Measurements from ENCODE around the gene PSMB5. TPM values are rescaled to one million over a fixed set of nuclear protein-coding genes. Genes with fewer than 3 reads are reported as not detected.

Gene PSMB5
- polyA plus RNA-seq, 1 experiment = 282 TPM

DNA sequence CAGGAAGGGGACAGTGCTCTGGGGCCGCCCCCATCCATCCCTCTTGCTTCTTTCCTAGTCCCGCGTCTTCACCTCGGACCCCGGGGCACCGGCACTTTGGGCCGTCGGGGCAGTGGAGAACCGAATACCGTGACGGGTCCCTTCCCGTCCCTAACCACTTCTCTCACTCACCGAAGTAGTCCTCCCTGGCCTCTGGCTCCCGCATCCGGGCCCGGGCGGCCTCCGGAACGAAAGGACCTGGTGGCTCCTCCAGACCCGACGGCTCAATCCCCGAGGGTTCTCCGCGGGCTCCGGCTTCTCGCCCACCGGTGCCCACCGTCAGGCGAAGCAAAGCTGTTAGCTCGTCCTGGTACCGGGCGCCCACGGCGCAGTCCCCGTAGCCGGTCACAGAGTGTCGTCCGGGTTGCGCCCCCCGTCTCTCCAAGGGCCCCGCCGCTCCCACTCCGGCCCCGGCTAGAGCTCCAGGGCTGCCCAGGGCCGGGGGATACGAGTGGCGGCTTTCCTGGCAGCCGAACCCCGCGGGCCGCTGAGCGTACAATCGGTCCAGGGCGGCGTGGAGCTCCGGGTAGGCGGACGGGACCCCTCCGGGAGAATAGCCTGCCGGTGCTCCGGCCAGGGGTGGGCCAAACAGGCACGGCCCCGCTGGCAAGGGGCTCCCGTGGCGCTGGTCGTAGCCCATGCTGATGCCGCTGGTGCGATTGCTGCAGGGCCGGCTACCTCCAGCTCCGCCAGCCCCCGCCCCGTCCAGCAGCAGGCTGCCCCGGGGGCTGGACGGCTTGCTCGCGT lies 53.4 kb downstream of the PSMB5 start:
- Histone ChIP-seq H3K27me3 (ENCODE audit: control insufficient read depth, insufficient read depth, low read length) (no peaks in the 10 kb centered on the region), H3K27ac (ENCODE audit: low read depth, low read length) (peak overlapping the region; percentile 77), H3K4me3 (ENCODE audit: low read depth, low read length) (peak overlapping the region; percentile 92), H3K9me3 (ENCODE audit: control insufficient read depth, insufficient read depth, low read length) (peaks cover 6% of the 10 kb centered on the region; the same call in 1 of the 2 replicates)
- TF ChIP-seq, protein P1, sequence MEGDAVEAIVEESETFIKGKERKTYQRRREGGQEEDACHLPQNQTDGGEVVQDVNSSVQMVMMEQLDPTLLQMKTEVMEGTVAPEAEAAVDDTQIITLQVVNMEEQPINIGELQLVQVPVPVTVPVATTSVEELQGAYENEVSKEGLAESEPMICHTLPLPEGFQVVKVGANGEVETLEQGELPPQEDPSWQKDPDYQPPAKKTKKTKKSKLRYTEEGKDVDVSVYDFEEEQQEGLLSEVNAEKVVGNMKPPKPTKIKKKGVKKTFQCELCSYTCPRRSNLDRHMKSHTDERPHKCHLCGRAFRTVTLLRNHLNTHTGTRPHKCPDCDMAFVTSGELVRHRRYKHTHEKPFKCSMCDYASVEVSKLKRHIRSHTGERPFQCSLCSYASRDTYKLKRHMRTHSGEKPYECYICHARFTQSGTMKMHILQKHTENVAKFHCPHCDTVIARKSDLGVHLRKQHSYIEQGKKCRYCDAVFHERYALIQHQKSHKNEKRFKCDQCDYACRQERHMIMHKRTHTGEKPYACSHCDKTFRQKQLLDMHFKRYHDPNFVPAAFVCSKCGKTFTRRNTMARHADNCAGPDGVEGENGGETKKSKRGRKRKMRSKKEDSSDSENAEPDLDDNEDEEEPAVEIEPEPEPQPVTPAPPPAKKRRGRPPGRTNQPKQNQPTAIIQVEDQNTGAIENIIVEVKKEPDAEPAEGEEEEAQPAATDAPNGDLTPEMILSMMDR (IDR thresholded peaks at IDR 0.05; ENCODE audit: low read depth, low read length) = no peak
- ChIA-PET CTCF (interaction anchor here (1.0 to 8.7 kb wide), 7 partner anchors 7 to 425 kb away, joined by 5 to 181 read pairs (median 8); partner anchors contain the start of gene CDH24), POLR2A (interaction anchor here (0.6 to 2.5 kb wide), 9 partner anchors 16 to 471 kb away, joined by 3 to 10 read pairs (median 3); partner anchors contain the start of genes ACIN1, C14orf119 and PRMT5)
- no peak for DNase-seq (ENCODE audit: low read depth, low spot score)

DNA sequence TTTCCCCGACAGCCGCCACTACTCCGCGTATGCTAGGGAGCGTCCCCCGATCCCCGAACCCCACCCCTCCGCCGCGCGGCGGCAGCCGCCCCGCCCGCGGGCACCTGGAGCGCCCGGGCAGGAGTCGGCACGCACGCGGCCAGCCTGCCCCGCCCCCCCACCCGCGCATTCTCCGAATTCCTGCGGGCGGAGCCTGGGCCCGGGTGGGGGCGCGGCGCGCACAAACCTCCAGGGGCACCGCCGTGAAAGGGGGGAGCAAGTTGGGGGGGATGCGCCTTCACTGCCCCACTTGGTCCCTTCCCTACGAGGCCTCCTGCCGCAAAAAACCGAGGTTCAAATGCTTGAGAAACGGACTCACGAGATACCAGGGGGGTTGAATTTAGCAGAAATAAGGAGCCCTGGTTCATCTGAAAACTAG lies 54.0 kb downstream of the PSMB5 start:
- Histone ChIP-seq H3K27ac (ENCODE audit: low read depth, low read length) (peak overlapping the region; percentile 77), H3K4me3 (ENCODE audit: low read depth, low read length) (peak overlapping the region; percentile 92), H3K9me3 (ENCODE audit: control insufficient read depth, insufficient read depth, low read length) (peaks cover 6% of the 10 kb centered on the region; the same call in 1 of the 2 replicates), H3K27me3 (ENCODE audit: control insufficient read depth, insufficient read depth, low read length) (no peaks in the 10 kb centered on the region)
- ChIA-PET POLR2A (interaction anchor here (0.7 to 2.2 kb wide), 2 partner anchors 50 to 157 kb away, joined by 3 to 10 read pairs; no protein-coding TSS in a partner anchor), CTCF (interaction anchor here (1.6 to 8.7 kb wide), 3 partner anchors 50 to 424 kb away, joined by 5 to 73 read pairs (median 8); no protein-coding TSS in a partner anchor)
- DNase-seq (ENCODE audit: low read depth, low spot score) = no peak
- TF ChIP-seq, protein P1 (IDR thresholded peaks at IDR 0.05; ENCODE audit: low read depth, low read length) = no peak

DNA sequence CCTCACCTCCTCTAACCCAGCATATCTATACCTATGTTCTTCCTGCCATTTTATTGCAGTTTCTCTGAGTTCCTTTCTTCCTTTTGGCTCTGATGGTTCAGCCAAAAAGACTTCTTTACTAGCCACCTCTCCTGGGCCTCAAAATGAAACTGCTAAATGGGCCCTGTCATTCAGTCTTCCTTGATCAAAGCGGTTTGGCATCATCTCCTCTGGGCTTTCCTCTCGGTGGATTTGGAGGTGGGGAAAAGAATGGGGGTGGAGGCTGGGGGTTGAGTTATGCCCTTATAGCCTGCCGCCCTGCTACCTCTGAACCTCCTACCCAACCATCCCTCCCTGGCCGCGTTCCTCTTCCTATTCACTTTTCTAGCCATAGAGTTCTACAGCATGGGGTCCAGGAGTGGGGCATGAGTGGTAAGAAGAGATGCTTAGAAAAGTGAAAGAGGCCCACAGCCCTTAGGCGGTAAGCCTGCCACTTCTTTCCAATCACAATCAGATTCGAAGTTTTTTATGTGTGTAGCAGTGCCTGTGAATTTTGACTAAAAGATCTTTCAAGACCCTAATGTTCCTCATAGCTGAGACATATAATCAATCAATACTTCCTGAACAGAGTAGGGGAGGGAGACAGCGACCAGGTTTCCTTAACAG lies 54.8 kb downstream of the PSMB5 start:
- CTCF ChIA-PET = interaction anchor here (0.6 to 8.7 kb wide), 4 partner anchors 50 to 424 kb away, joined by 3 to 73 read pairs (median 6); no protein-coding TSS in a partner anchor
- Histone ChIP-seq H3K27ac (ENCODE audit: low read depth, low read length) (peak overlapping the region; percentile 75), H3K27me3 (ENCODE audit: control insufficient read depth, insufficient read depth, low read length) (no peaks in the 10 kb centered on the region), H3K4me3 (ENCODE audit: low read depth, low read length) (peak overlapping the region; percentile 92), H3K9me3 (ENCODE audit: control insufficient read depth, insufficient read depth, low read length) (peaks cover 6% of the 10 kb centered on the region; the same call in 1 of the 2 replicates)
- POLR2A ChIA-PET = no interaction called here
- no peak for DNase-seq (ENCODE audit: low read depth, low spot score)
- TF ChIP-seq, protein P1 (IDR thresholded peaks at IDR 0.05; ENCODE audit: low read depth, low read length) = no peak

DNA sequence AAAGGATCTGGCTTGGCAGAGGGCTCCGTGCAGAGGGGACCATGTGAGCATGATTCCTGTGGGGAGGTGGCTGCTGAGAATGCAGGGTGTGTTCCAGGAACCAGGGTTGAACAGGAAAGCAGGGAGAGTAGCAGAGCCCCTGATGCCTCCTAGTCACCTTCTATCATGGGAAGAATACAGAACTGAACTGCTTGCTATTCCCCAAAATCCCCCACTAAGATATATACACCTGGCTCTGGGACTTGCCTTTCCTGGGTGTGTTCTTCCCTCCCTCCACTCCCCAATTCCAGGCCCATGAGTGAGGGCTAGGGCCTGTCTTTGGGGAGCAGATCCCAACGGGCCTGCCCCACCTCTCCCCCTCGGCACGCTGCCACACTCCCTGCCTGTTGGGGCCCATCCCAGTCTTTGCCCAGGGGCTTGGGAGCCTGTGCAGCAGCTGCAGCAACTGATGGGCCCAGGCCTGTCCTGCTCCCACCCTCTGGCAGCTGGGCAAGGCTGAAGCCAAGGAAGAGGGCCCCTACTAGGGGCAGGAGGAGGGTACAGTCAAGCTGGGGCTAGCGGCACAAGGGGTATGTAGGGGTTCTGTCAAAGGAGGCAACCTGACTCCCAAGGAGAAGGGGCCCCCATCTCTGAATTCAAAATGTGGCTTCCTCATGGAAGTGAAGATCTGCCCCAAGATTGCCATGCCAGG lies 55.6 kb downstream of the PSMB5 start:
- Histone ChIP-seq H3K4me3 (ENCODE audit: low read depth, low read length) (peak overlapping the region; percentile 92), H3K9me3 (ENCODE audit: control insufficient read depth, insufficient read depth, low read length) (peaks cover 6% of the 10 kb centered on the region; the same call in 1 of the 2 replicates), H3K27me3 (ENCODE audit: control insufficient read depth, insufficient read depth, low read length) (no peaks in the 10 kb centered on the region), H3K27ac (ENCODE audit: low read depth, low read length) (peak overlapping the region; percentile 69)
- CTCF ChIA-PET = interaction anchor here (3.0 to 3.3 kb wide), 2 partner anchors 49 to 89 kb away, joined by 15 read pairs; partner anchors contain the start of gene PRMT5
- TF ChIP-seq, protein P1 (IDR thresholded peaks at IDR 0.05; ENCODE audit: low read depth, low read length) = no peak
- POLR2A ChIA-PET = interaction anchor here (1.1 kb wide), 1 partner anchor 7 kb away, joined by 3 read pairs; no protein-coding TSS in a partner anchor
- DNase-seq (ENCODE audit: low read depth, low spot score) = no peak

All from AG04450 (cell line).